Progenitor cell of endocrine pancreas (in vitro differentiated cells): ENCODE results near the gene HIGD2A. TPM values are rescaled to one million over a fixed set of nuclear protein-coding genes. Genes with fewer than 3 reads are reported as not detected.

Experiments used
- DNase-seq: peaks from one replicate; pipeline ENCODE4 v3.0.0; 2021; ENCODE audit warnings: low spot score; ENCODE audit not compliant: unreplicated experiment
- H3K27ac Mint-ChIP-seq: 2 replicates; pipeline ENCODE4 v1.8.0; 2021; ENCODE audit warnings: mild to moderate bottlenecking, moderate library complexity, mixed read lengths
- H3K27me3 Mint-ChIP-seq: 2 replicates; pipeline ENCODE4 v1.8.0; 2021; ENCODE audit warnings: mixed read lengths
- H3K36me3 Mint-ChIP-seq: 2 replicates; pipeline ENCODE4 v1.8.0; 2022; ENCODE audit warnings: mixed read lengths; ENCODE audit not compliant: insufficient read depth
- H3K4me1 Mint-ChIP-seq: 2 replicates; pipeline ENCODE4 v1.8.0; 2021; ENCODE audit warnings: low read depth, mixed read lengths
- H3K4me3 Mint-ChIP-seq: 2 replicates; pipeline ENCODE4 v1.8.0; 2021; ENCODE audit warnings: low read depth, mild to moderate bottlenecking, moderate library complexity, mixed read lengths
- H3K9me3 Mint-ChIP-seq: 2 replicates; pipeline ENCODE4 v1.8.0; 2021; ENCODE audit warnings: low read depth, mixed read lengths
- CTCF ChIP-seq: fragments of 200-600 bp; sonication (generic); IDR thresholded peaks from one replicate; pipeline ENCODE4 v1.5.0; 2021; ENCODE audit warnings: antibody characterized with exemption, mild to moderate bottlenecking; ENCODE audit not compliant: unreplicated experiment
- long read RNA-seq: library from polyadenylated mRNA; unstranded; transcript quantifications from one replicate; pipeline ENCODE4 v2.0.0, GENCODE V29; 2020
- total RNA-seq: library from RNA; stranded (reverse); gene quantifications from 2 replicates; pipeline ENCODE4 v1.2.1, GENCODE V29; 2021

The HIGD2A gene
- total RNA-seq, result 88.0 and 96.8 TPM in 2 replicates
- long read RNA-seq, transcript HIGD2A-201 (2 exons, 668 nt), result major isoform, 9 of 10 reads
- long read RNA-seq, partial matches to known transcripts, result 1 of 10 reads
- long read RNA-seq, other reads (novel, unspliced or antisense), result 0 of 10 reads

GRCh38 chr5:176388444-176389134, at the start of gene HIGD2A, which contains the start of gene NOP16:
TSS of gene HIGD2A (plus strand) at chr5:176388751. CDS start at chr5:176388820, 69 bp downstream.
TSS of gene NOP16 (minus strand) at chr5:176388598. CDS start at chr5:176388539, 59 bp downstream.
- Mint-ChIP-seq H3K36me3 (peaks cover 4% of the 10 kb centered on the region), H3K27ac (peak within 1 kb of the TSS; percentile 100), H3K9me3 (no peaks in the 10 kb centered on the region), H3K4me1 (peaks cover 16% of the 10 kb centered on the region), H3K4me3 (peak within 1 kb of the TSS; percentile 99), H3K27me3 (no peaks in the 10 kb centered on the region)
- no peak for TF ChIP-seq CTCF
- peak; percentile 90 for DNase-seq

- Mint-ChIP-seq H3K27me3 (no peaks in the 10 kb centered on the region), H3K4me1 (no peaks in the 10 kb centered on the region), H3K36me3 (peaks cover 25% of the 10 kb centered on the region), H3K4me3 (no peak overlapping the region), H3K9me3 (no peaks in the 10 kb centered on the region), H3K27ac (no peak overlapping the region)
- no peak for TF ChIP-seq CTCF
- DNase-seq, result no peak
These were observed 49.2 kb upstream of the HIGD2A start for GRCh38 chr5:176339304-176339703.

- Mint-ChIP-seq H3K36me3 (peaks cover 23% of the 10 kb centered on the region), H3K4me1 (no peaks in the 10 kb centered on the region), H3K27me3 (no peaks in the 10 kb centered on the region), H3K27ac (no peak overlapping the region), H3K9me3 (no peaks in the 10 kb centered on the region), H3K4me3 (no peak overlapping the region)
- no peak for DNase-seq
- no peak for TF ChIP-seq CTCF
These were observed 47.0 kb upstream of the HIGD2A start for GRCh38 chr5:176341325-176342157.

- no peaks in the 10 kb centered on the region for H3K9me3 Mint-ChIP-seq
- H3K27me3 Mint-ChIP-seq, result no peaks in the 10 kb centered on the region
- no peak overlapping the region for H3K27ac Mint-ChIP-seq
- H3K4me3 Mint-ChIP-seq, result no peak overlapping the region
- DNase-seq, result no peak
- TF ChIP-seq CTCF, result no peak
- H3K36me3 Mint-ChIP-seq, result peaks cover 19% of the 10 kb centered on the region
- H3K4me1 Mint-ChIP-seq, result no peaks in the 10 kb centered on the region
These were observed 46.4 kb upstream of the HIGD2A start for GRCh38 chr5:176342158-176342483.

- Mint-ChIP-seq H3K4me3 (no peak overlapping the region), H3K9me3 (no peaks in the 10 kb centered on the region), H3K36me3 (peaks cover 18% of the 10 kb centered on the region), H3K27ac (no peak overlapping the region), H3K27me3 (no peaks in the 10 kb centered on the region), H3K4me1 (no peaks in the 10 kb centered on the region)
- no peak for DNase-seq
- TF ChIP-seq CTCF, result no peak
These were observed 45.6 kb upstream of the HIGD2A start for GRCh38 chr5:176342766-176343458.
